Measurements from ENCODE around the gene LTF.

LTF gene

DNA sequence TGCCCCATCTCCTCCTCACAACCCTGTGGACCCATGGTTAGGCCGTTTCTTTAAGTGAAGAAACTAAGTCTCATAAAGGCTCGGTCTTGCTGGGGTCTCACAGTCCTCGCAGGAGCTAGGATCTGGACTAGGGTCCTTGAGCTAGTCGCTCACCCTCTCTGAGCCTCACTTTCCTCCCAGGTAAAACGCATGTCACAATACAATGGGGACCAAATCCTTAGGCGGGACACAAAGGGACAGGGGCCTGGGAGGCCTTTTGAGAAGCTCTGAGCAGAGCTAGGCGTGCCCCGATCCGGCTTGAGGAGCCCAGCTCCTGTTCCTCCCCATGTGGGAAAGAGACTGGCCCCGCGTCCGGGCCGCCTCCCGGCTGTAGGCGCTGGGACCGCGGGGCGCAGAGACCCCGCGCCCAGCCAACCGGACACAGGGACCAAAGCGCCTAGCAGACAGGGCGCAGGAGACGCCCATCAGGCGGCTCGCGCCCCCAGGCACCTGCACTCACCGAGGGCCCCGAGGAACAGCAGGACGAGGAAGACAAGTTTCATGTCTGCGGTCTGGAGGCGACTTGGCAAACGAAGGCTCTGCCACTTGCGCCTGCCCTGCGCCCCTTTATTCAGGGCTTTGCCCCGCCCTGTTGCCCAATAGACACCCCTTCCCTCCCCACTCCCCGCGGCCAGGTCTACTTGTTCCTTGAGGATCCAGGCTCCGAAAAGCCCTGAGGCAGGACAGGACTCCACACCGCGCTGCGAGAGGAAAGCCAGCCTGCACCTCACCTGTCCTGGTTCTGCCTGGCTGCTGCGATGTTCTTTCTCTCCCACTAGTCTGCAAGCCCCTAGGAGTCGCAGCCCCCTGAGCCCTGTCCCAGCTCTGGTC is at the start of gene LTF:
LTF (minus strand) TSS at position 580 of the 870 bp plus-strand sequence; CDS start at position 542, 38 bp downstream.
- peaks cover 53% of the 10 kb centered on the region for H3K27me3 Mint-ChIP-seq
- H3K36me3 Mint-ChIP-seq (ENCODE audit: low read depth): no peaks in the 10 kb centered on the region

DNA sequence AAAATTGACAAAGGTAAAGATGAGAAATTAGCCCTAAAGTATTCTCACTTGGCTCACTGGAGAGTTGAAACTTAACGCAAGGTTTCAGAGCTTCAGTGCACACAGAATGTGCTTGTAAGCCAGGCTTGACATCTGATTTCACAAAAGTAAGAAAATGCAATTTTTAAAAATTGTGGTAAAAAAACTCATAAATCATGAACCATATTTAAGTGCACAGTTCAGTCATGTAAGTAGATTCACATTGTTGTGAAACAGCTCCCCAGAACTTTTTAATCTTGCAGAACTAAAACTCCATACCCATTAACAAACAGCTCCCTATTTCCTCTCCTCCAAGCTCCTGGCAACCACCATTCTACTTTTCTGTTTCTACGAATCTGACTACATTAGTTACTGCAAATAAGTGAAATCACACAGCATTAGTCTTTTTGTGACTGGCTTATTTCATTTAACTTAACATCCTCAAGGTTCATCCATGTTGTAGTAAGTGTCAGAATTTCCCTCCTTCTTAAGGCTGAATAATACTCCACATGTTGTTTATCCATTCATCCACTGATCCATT is 47.6 kb upstream of the LTF start:
- peaks cover 1% of the 10 kb centered on the region for H3K27me3 Mint-ChIP-seq
- intact Hi-C loops (cut with micrococcal nuclease): no loop called here
- H3K27ac Mint-ChIP-seq: no peak overlapping the region
- no peaks in the 10 kb centered on the region for H3K36me3 Mint-ChIP-seq (ENCODE audit: low read depth)
- H3K4me3 Mint-ChIP-seq: no peak overlapping the region
- H3K9me3 Mint-ChIP-seq: no peaks in the 10 kb centered on the region
- H3K4me1 Mint-ChIP-seq (ENCODE audit: low read depth): no peaks in the 10 kb centered on the region

More for the DNA sequence above, at the start of gene LTF:
- peaks cover 7% of the 10 kb centered on the region for H3K9me3 Mint-ChIP-seq
- intact Hi-C loops (cut with micrococcal nuclease): no loop called here
- peaks cover 45% of the 10 kb centered on the region for H3K4me1 Mint-ChIP-seq (ENCODE audit: low read depth)
- no peak within 1 kb of the TSS for H3K27ac Mint-ChIP-seq
- H3K4me3 Mint-ChIP-seq: peak within 1 kb of the TSS; percentile 54

DNA sequence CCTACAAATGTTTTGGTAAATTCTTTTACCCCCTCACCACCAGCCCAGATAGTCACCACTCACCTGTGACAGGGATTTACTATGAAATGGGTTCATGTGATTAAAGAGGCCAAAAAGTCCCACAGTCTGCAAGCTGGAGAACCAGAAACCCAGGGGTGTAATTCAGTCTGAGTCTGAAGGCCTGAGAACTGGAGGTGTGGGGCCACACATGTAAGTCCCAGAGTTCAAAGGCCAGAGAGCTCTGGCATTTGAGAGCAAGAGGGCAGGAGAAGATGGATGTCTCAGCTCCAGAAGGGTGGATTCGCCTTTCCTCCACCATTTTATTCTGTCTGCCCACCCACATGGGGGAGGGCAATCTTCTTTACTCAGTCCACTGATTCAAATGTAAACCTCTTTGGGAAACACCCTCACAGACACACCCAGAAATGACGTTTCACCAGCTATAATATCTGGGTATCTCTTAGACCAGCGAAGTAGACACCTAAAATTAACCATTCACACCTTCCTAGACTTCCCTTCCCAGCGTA is 45.0 kb upstream of the LTF start:
- Mint-ChIP-seq H3K36me3 (ENCODE audit: low read depth) (no peaks in the 10 kb centered on the region), H3K9me3 (no peaks in the 10 kb centered on the region), H3K4me1 (ENCODE audit: low read depth) (no peaks in the 10 kb centered on the region), H3K27me3 (peaks cover 10% of the 10 kb centered on the region), H3K4me3 (no peak overlapping the region), H3K27ac (no peak overlapping the region)
- intact Hi-C loops (cut with micrococcal nuclease): no loop called here

GRCh38 chr3:46508850-46509591 is 44.3 kb upstream of the LTF start:
- H3K4me1 Mint-ChIP-seq (ENCODE audit: low read depth): no peaks in the 10 kb centered on the region
- peaks cover 10% of the 10 kb centered on the region for H3K27me3 Mint-ChIP-seq
- intact Hi-C loops (cut with micrococcal nuclease): no loop called here
- no peak overlapping the region for H3K27ac Mint-ChIP-seq
- no peak overlapping the region for H3K4me3 Mint-ChIP-seq
- no peaks in the 10 kb centered on the region for H3K9me3 Mint-ChIP-seq
- no peaks in the 10 kb centered on the region for H3K36me3 Mint-ChIP-seq (ENCODE audit: low read depth)

- Mint-ChIP-seq H3K4me1 (ENCODE audit: low read depth) (peaks cover 10% of the 10 kb centered on the region), H3K27ac (no peak overlapping the region), H3K27me3 (peaks cover 12% of the 10 kb centered on the region), H3K36me3 (ENCODE audit: low read depth) (no peaks in the 10 kb centered on the region), H3K4me3 (no peak overlapping the region), H3K9me3 (no peaks in the 10 kb centered on the region)
- intact Hi-C loops (cut with micrococcal nuclease): no loop called here
Measured at GRCh38 chr3:46506526-46506925, 41.8 kb upstream of the LTF start.

- H3K4me3 Mint-ChIP-seq: no peak overlapping the region
- no peaks in the 10 kb centered on the region for H3K36me3 Mint-ChIP-seq (ENCODE audit: low read depth)
- peaks cover 11% of the 10 kb centered on the region for H3K27me3 Mint-ChIP-seq
- no peak overlapping the region for H3K27ac Mint-ChIP-seq
- no peaks in the 10 kb centered on the region for H3K9me3 Mint-ChIP-seq
- intact Hi-C loops (cut with micrococcal nuclease): no loop called here
- peaks cover 16% of the 10 kb centered on the region for H3K4me1 Mint-ChIP-seq (ENCODE audit: low read depth)
Measured at GRCh38 chr3:46505953-46506352, 41.2 kb upstream of the LTF start.

GRCh38 chr3:46504789-46505188 is 40.1 kb upstream of the LTF start:
- intact Hi-C loops (cut with micrococcal nuclease): no loop called here

GRCh38 chr3:46503200-46503874 is 38.6 kb upstream of the LTF start:
- Mint-ChIP-seq H3K36me3 (ENCODE audit: low read depth) (no peaks in the 10 kb centered on the region), H3K27me3 (peaks cover 11% of the 10 kb centered on the region), H3K27ac (no peak overlapping the region), H3K4me1 (ENCODE audit: low read depth) (peaks cover 21% of the 10 kb centered on the region), H3K9me3 (no peaks in the 10 kb centered on the region), H3K4me3 (no peak overlapping the region)
- intact Hi-C loops (cut with micrococcal nuclease): no loop called here

More at GRCh38 chr3:46504789-46505188, 40.1 kb upstream of the LTF start:
- Mint-ChIP-seq H3K36me3 (ENCODE audit: low read depth) (no peaks in the 10 kb centered on the region), H3K9me3 (no peaks in the 10 kb centered on the region), H3K4me3 (no peak overlapping the region), H3K27ac (no peak overlapping the region), H3K27me3 (peaks cover 11% of the 10 kb centered on the region), H3K4me1 (ENCODE audit: low read depth) (peaks cover 21% of the 10 kb centered on the region)

GRCh38 chr3:46501702-46502101 is 37.0 kb upstream of the LTF start:
- Mint-ChIP-seq H3K4me3 (no peak overlapping the region), H3K4me1 (ENCODE audit: low read depth) (peaks cover 21% of the 10 kb centered on the region), H3K27me3 (peaks cover 13% of the 10 kb centered on the region), H3K9me3 (no peaks in the 10 kb centered on the region), H3K36me3 (ENCODE audit: low read depth) (no peaks in the 10 kb centered on the region), H3K27ac (no peak overlapping the region)
- intact Hi-C loops (cut with micrococcal nuclease): no loop called here

DNA sequence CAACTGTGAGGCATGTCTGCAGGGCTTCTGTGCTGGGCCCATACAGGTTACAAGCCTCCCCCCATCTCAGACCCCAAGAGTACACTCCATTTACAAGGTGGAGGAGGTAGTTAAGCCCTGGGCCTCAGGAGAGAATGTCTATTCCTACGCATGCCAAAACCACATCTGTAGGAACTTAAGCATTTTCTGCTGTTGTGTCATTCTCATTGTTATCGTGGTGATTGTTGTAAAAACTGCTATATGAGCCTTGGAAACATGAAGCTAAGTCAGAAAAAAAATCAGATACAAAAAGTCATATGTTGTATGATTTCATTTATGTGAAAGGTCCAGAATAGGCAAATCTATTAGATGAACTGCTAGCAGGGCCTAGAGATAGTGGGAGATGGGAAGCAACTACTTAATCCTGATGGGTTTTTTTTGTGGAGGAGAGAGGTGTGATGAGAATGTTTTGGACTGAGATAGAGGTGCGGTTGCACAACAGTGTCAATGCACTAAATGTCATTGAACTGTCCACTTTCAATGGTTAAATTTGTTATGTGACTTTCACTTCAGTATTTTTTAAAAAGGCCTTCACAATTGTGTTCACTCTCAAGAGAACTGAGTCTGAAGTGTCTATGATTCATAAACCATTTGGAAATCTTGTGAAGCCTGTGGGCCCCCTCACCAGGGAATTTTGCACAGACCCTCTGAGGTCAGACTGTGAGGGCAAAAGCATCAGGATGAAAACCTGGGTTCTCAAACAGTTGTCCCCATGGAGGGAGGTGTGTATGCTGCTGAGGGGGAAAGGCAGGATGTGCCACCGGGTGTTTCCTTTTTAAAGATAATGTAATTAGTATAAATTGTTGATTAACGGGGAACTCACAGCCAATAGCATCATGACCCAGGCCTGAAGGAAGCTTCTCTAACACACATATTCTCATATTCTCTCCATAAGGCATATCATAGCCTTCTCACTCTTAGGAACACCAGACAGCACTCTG is 36.2 kb upstream of the LTF start:
- H3K4me1 Mint-ChIP-seq (ENCODE audit: low read depth): peaks cover 21% of the 10 kb centered on the region
- H3K36me3 Mint-ChIP-seq (ENCODE audit: low read depth): no peaks in the 10 kb centered on the region
- H3K27ac Mint-ChIP-seq: no peak overlapping the region
- intact Hi-C loops (cut with micrococcal nuclease): no loop called here
- H3K9me3 Mint-ChIP-seq: no peaks in the 10 kb centered on the region
- no peak overlapping the region for H3K4me3 Mint-ChIP-seq
- peaks cover 11% of the 10 kb centered on the region for H3K27me3 Mint-ChIP-seq

DNA sequence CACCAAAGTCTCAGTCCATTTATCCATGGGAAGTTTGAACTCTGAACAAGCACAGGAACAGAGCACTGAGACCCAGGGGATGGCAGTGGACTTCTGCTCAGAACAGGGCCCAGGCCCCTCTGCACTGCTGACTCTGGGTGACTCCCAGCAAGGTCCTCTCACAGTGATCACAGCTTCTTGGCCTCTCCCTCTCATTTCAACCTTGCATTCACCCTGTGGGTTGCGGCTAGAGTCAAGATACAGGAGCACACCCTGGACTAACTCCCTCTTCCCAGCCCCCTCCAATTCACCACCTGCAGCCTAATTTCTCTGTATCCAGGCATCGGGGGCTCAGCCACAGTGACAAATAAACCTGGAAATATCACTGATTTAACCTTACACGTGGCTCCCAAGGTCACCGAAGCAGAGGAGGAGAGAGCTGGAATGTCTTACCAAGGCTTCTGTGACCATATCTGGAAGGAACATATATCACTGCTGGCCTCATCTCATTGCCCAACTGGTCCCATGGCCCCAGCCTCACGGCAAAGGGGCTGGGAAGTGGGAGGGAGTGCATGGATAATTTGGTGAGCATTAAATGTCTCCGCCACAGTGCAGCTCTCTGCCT is 34.3 kb upstream of the LTF start:
- no peak overlapping the region for H3K27ac Mint-ChIP-seq
- no peak overlapping the region for H3K4me3 Mint-ChIP-seq
- H3K27me3 Mint-ChIP-seq: peaks cover 4% of the 10 kb centered on the region
- intact Hi-C loops (cut with micrococcal nuclease): no loop called here
- H3K36me3 Mint-ChIP-seq (ENCODE audit: low read depth): no peaks in the 10 kb centered on the region
- no peaks in the 10 kb centered on the region for H3K9me3 Mint-ChIP-seq
- peaks cover 21% of the 10 kb centered on the region for H3K4me1 Mint-ChIP-seq (ENCODE audit: low read depth)

- H3K27me3 Mint-ChIP-seq: peaks cover 5% of the 10 kb centered on the region
- intact Hi-C loops (cut with micrococcal nuclease): no loop called here
- no peaks in the 10 kb centered on the region for H3K9me3 Mint-ChIP-seq
- H3K4me1 Mint-ChIP-seq (ENCODE audit: low read depth): peaks cover 12% of the 10 kb centered on the region
- H3K36me3 Mint-ChIP-seq (ENCODE audit: low read depth): no peaks in the 10 kb centered on the region
- no peak within 1 kb of the TSS for H3K27ac Mint-ChIP-seq
- H3K4me3 Mint-ChIP-seq: no peak within 1 kb of the TSS
Measured at GRCh38 chr3:46497556-46498265, 33.0 kb upstream of the LTF start, which contains the start of gene RTP3. TSS of gene RTP3 (plus strand) at chr3:46497976. CDS start at chr3:46498063, 87 bp downstream.

All from dendritic cell treated with granulocyte-macrophage colony-stimulating factor and Interleukin-4, amounts not matched to agents 40 ng/mL and 50 ng/mL, for 4 days (primary cell).